GM18870 (cell line): ENCODE results near the gene TIMM8A.
"Not testable (repeated sequence)": the region's sequence is repeated elsewhere in the genome, so short reads cannot be mapped to it uniquely, and the experiment has no call there.

Source experiments
- ATAC-seq: cut with Tn5 transposase; IDR thresholded peaks from one replicate; pipeline ENCODE4 v1.9.1; 2021; ENCODE audit warnings: moderate library complexity; ENCODE audit not compliant: unreplicated experiment

TIMM8A gene

DNA sequence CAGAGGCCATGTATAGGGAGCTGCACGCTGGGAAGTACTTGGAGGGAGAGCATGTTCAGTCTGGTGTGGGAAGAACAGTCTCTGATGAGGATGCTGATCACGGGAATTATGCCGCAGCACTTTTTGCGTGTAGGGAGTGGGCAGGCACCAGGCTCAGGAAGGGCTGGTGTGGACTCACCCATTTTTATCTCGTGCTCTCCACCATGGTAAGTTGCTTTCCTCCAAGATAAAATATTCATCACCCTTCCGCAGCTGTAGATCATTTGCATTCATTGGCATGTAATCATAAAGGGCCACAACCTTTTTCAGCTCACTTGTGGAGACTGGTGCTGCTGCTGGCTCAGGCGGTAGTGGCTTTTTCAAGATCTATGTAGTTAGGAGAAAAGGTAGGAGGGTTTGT lies 11.8 kb upstream of the TIMM8A start:
- no peak for ATAC-seq

DNA sequence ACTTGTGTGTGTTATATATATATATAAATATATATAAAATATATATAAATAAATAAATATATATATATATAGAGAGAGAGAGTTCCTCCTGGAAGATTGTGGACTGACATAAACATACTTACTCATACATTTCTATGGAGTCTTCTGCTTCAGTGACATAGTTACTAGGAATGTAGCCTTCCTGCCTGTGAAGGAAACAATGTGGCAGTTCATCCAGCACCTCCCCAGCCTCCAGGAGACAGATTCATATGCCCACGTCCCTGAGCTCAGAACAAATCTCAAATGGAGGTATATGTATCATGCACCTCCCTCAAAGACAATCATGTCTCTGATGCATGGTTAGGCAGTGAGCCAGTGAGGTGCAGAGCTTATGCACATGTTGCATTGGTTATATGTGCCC lies 11.4 kb upstream of the TIMM8A start:
- ATAC-seq, result no peak

DNA sequence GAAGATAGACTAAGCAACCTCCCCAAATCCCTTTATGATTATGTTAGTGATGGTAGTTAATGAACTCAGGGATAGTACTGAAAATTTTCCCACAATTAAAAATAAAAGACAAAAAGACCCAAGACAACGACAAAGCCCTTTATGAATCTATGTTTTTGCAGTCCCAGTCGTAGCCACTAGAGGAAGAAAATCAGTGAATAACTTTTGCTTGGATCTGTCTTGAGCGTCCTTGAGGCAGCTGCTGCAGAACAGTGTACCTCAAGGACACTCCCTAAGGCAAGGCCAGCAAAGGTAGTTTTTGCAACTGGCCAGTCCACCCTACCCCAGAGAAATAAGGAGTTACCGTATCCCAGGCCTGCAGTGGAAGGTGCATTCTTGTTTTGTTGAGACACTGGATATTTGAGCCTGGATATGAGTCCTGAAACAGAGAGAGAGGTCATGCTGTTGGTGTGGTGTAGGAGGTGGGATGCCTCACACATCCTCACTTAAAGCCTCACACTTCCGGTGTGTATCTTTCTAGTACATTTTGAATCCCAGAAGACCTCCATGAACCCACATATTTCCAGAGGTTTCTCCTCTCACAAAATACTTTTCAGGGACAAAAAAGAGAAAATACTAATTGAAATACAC lies 8.7 kb upstream of the TIMM8A start:
- ATAC-seq, result no peak

DNA sequence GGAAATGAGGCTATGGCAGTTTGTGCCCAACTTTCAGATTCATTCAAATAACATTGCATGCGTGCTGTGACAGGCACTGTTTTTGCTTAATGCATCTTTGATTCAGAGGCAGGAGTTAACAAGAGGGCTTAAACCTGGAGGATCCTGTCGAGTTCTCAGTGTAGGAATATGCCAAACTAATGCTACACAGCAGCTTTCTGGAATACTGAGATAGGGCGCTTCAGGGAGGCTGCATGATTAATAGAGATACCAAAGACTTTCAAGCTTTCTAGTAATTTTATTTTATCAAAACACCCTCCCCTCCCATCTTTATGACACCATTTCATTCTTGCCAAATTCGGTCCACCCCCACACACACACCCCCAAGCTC lies 636 bp upstream of the TIMM8A start:
- ATAC-seq, result no peak

DNA sequence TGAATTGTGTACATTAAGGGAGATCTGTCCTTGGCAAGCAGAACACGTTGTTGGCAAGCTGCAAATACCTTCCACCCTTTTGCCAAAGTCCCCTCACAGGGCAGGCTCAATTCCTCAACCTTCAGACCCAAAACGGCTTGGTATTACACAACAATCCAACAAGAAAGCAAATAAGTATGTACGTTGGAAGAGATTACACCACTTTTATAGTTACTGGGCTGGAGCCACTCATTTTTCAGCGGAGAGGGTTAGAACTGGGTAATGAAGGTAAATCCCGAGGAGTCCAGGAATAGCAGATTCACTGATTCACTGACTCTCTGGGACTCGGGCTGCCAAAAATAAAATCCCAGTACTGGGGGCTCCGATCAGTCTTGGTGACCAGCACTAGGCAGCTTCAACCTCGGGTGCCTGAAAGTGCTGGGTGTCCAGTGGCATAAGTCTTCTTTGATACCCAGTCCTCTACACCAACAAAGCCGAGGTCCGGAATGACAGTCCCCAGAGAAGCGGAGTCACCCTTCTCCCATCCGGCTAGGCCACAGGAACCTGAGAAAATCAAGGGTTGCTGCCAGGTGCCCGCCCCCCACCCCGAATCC lies 587 bp downstream of the TIMM8A start:
- no peak for ATAC-seq

DNA sequence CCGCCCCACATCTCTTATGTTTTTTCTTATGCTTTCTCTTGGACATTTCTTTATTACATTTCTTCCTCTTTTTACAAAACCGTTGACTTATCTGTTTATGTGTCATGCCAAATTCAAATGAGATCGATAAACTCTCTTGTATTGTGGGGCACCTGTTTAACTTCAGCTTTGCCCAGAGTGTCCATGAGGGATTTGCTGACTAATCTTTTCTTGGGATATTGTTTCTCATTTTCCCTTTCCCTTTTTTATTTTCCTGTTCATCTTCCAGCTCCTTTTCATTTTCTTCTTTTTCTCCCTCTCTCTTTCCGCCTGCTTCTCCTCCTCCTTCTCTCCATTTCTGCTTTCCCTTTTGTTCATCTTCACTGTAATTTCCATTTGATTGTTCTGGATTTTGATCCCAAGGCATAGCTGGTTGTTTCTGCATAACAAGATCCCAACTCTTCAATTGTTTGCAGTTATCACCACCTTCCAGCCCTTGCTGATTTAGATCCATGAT lies 10.7 kb downstream of the TIMM8A start:
- ATAC-seq, result no peak

DNA sequence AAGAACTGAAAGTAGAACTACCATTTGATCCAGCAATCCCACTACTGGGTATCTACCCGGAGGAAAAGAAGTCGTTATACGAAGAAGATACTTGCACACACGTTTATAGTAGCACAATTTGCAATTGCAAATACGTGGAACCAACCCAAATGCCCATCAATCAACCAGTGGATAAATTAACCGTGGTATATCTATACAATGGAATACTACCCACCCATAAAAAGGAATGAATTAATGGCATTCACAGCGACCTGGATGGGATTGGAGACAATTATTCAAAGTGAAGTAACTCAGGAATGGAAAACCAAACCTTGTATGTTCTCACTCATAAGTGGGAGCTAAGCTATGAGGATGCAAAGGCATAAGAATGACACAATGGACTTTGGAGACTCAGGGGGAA lies 14.2 kb downstream of the TIMM8A start:
- not testable (repeated sequence) for ATAC-seq

DNA sequence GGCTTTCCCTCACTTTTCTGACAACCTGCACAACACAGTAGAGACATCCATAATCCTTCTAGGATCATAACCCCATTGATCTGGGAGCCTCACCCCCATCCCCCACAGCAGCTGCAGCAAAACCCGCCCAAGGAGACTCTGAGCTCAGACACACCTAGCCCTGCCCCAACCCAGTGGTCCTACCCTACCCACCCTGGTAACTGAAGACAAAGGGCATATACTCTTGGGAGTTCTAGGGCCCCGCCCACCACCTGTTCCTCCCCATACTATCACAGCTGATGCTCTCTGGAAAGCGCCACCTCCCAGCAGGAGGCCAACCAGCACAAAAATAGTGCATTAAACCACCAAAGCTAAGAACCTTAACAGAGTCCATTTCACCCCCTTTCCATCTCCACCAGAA lies 21.9 kb downstream of the TIMM8A start:
- ATAC-seq, result not testable (repeated sequence)

DNA sequence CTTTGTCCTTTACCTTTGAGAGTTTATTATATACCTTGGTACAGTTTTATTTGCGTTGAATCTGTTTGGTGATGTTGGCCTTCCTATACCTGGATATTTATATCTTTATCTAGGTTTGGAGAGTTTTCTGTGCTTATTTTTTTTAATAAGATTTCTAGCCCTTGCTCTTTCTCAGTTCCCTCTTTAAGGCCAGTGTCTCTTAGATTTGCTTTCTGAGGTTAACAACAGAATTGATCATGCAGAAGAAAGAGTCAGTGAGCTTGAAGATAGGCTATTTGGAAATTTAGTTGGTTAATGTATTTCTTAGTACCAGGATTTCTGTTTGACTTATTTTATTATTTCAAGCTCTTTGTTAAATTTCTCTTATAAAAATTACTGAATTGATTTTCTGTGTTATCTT lies 44.8 kb downstream of the TIMM8A start:
- no peak for ATAC-seq
